ENCODE data around the gene SH3BP2.
"Not testable (repeated sequence)": the region's sequence is repeated elsewhere in the genome, so short reads cannot be mapped to it uniquely, and the experiment has no call there.

The SH3BP2 gene

GRCh38 chr4:2762486-2763370, 30.2 kb upstream of the SH3BP2 start:
- DNase-seq = not testable (repeated sequence)

- DNase-seq = no peak
Observed at GRCh38 chr4:2763511-2763967, 29.3 kb upstream of the SH3BP2 start.

GRCh38 chr4:2765832-2766526, 26.9 kb upstream of the SH3BP2 start:
- no peak for DNase-seq

- no peak for DNase-seq
Observed at GRCh38 chr4:2767046-2767704, 25.7 kb upstream of the SH3BP2 start.

GRCh38 chr4:2767705-2768074, 25.2 kb upstream of the SH3BP2 start:
- no peak for DNase-seq

- no peak for DNase-seq
Observed at GRCh38 chr4:2768124-2768523, 24.8 kb upstream of the SH3BP2 start.

- DNase-seq = no peak
Observed at GRCh38 chr4:2768921-2769336, 24.0 kb upstream of the SH3BP2 start.

- no peak for DNase-seq
Observed at GRCh38 chr4:2771264-2771663, 21.6 kb upstream of the SH3BP2 start.

- not testable (repeated sequence) for DNase-seq
Observed at GRCh38 chr4:2780643-2781042, 12.2 kb upstream of the SH3BP2 start.

- no peak for DNase-seq
Observed at GRCh38 chr4:2781911-2782310, 11.0 kb upstream of the SH3BP2 start.

- DNase-seq = no peak
Observed at GRCh38 chr4:2783790-2784189, 9.1 kb upstream of the SH3BP2 start.

GRCh38 chr4:2785613-2786012, 7.3 kb upstream of the SH3BP2 start:
- DNase-seq = no peak

- DNase-seq = peak in 1 of 2 donors; percentile 57
Observed at GRCh38 chr4:2786152-2786671, 6.7 kb upstream of the SH3BP2 start.

- DNase-seq = no peak
Observed at GRCh38 chr4:2786794-2787229, 6.1 kb upstream of the SH3BP2 start.

- no peak for DNase-seq
Observed at GRCh38 chr4:2787230-2788100, 5.4 kb upstream of the SH3BP2 start.

GRCh38 chr4:2788101-2788500, 4.8 kb upstream of the SH3BP2 start:
- no peak for DNase-seq

GRCh38 chr4:2788532-2789103, 4.3 kb upstream of the SH3BP2 start:
- DNase-seq = no peak

GRCh38 chr4:2789351-2789750, 3.5 kb upstream of the SH3BP2 start:
- DNase-seq = no peak

- DNase-seq = no peak
Observed at GRCh38 chr4:2789793-2790582, 2.9 kb upstream of the SH3BP2 start.

GRCh38 chr4:2790583-2791517, 2.0 kb upstream of the SH3BP2 start:
- DNase-seq = no peak

All from stimulated activated CD4-positive, alpha-beta T cell treated with anti-CD3 and anti-CD28 coated beads, Interleukin-2, amount 100 ng/mL, for 48 hours (primary cell).